ENCODE results near the gene ACTA2.

GRCh38 chr10:88934900-88935672 is 17.5 kb downstream of the ACTA2 start:
- TF ChIP-seq CTCF (IDR thresholded peaks at IDR 0.05) (peak; percentile 68 to 89 (median 84)), POLR2A (IDR thresholded peaks at IDR 0.05) (no peak)
